ENCODE data around the gene PKIG. TPM values are rescaled to one million over a fixed set of nuclear protein-coding genes. Genes with fewer than 3 reads are reported as not detected.
"Not testable (repeated sequence)": the region's sequence is repeated elsewhere in the genome, so short reads cannot be mapped to it uniquely, and the experiment has no call there.

Gene PKIG
- total RNA-seq, 1 experiment from 2014 or later = 19.2 TPM

DNA sequence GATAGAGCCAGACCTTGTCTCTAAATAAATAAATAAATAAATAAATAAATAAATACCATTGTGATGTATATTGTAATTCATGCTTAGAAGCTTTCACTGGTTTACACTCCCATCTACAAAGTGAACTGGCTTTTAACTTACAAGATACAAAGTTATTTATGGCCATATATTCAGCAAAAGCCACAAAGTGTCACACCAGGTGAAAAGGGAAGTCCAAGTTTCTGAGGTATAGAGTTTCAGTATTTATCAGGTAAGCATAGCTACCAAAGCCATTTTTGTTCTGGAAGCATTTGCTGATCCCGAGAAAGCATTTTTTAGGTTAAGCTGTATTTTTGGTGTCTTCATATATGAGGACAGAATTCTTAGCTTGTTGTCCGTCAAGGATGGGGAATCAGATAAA is 22.1 kb upstream of the PKIG start:
- intact Hi-C loops (cut with micrococcal nuclease) = no loop called here
- Mint-ChIP-seq H3K27me3 (ENCODE audit: insufficient read depth, unreplicated experiment) (no peaks in the 10 kb centered on the region), H3K9me3 (ENCODE audit: unreplicated experiment) (no peaks in the 10 kb centered on the region), H3K4me1 (ENCODE audit: insufficient read depth, unreplicated experiment) (no peaks in the 10 kb centered on the region), H3K27ac (ENCODE audit: low read depth, unreplicated experiment) (no peak overlapping the region), H3K4me3 (ENCODE audit: unreplicated experiment) (no peak overlapping the region), H3K36me3 (ENCODE audit: insufficient read depth, unreplicated experiment) (no peaks in the 10 kb centered on the region)
- BruUV-seq (replicated peaks) = no TSS peak
- CTCF ChIA-PET = interaction anchor here (0.7 to 1.5 kb wide), 3 partner anchors 16 to 49 kb away, joined by 3 to 4 read pairs (median 3); no protein-coding TSS in a partner anchor
- no peak for DNase-seq (ENCODE audit: unreplicated experiment)
- POLR2A ChIA-PET = interaction anchor here (0.6 to 1.3 kb wide), 4 partner anchors 11 to 108 kb away, joined by 3 to 5 read pairs (median 3); no protein-coding TSS in a partner anchor
- TF ChIP-seq, protein P1, sequence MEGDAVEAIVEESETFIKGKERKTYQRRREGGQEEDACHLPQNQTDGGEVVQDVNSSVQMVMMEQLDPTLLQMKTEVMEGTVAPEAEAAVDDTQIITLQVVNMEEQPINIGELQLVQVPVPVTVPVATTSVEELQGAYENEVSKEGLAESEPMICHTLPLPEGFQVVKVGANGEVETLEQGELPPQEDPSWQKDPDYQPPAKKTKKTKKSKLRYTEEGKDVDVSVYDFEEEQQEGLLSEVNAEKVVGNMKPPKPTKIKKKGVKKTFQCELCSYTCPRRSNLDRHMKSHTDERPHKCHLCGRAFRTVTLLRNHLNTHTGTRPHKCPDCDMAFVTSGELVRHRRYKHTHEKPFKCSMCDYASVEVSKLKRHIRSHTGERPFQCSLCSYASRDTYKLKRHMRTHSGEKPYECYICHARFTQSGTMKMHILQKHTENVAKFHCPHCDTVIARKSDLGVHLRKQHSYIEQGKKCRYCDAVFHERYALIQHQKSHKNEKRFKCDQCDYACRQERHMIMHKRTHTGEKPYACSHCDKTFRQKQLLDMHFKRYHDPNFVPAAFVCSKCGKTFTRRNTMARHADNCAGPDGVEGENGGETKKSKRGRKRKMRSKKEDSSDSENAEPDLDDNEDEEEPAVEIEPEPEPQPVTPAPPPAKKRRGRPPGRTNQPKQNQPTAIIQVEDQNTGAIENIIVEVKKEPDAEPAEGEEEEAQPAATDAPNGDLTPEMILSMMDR (IDR thresholded peaks at IDR 0.05; ENCODE audit: unreplicated experiment) = no peak

DNA sequence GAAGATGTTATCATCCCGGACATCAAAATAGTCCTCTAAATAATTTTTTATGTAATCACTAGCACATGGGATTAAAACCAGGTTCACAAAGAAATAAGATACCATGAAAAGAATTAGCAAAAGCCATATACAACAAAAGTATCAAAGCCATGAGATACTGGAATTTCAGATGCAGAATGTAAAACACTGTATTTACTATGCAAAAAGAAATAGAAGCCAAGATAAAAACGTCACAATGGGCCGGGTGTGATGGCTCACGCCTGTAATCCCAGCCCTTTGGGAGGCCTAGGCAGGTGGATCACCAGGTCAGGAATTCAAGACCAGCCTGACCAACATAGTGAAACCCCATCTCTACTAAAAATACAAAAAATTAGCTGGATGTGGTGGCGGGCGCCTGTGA is 21.6 kb upstream of the PKIG start:
- H3K27me3 Mint-ChIP-seq (ENCODE audit: insufficient read depth, unreplicated experiment); H3K9me3 Mint-ChIP-seq (ENCODE audit: unreplicated experiment); BruUV-seq (replicated peaks); H3K36me3 Mint-ChIP-seq (ENCODE audit: insufficient read depth, unreplicated experiment); H3K4me3 Mint-ChIP-seq (ENCODE audit: unreplicated experiment); DNase-seq (ENCODE audit: unreplicated experiment); H3K4me1 Mint-ChIP-seq (ENCODE audit: insufficient read depth, unreplicated experiment); H3K27ac Mint-ChIP-seq (ENCODE audit: low read depth, unreplicated experiment); intact Hi-C loops (cut with micrococcal nuclease): not testable (repeated sequence)
- POLR2A ChIA-PET = interaction anchor here (0.9 to 1.3 kb wide), 3 partner anchors 12 to 49 kb away, joined by 3 to 5 read pairs (median 3); no protein-coding TSS in a partner anchor
- CTCF ChIA-PET = interaction anchor here (0.7 to 1.6 kb wide), 4 partner anchors 15 to 371 kb away, joined by 3 to 4 read pairs (median 3); no protein-coding TSS in a partner anchor

DNA sequence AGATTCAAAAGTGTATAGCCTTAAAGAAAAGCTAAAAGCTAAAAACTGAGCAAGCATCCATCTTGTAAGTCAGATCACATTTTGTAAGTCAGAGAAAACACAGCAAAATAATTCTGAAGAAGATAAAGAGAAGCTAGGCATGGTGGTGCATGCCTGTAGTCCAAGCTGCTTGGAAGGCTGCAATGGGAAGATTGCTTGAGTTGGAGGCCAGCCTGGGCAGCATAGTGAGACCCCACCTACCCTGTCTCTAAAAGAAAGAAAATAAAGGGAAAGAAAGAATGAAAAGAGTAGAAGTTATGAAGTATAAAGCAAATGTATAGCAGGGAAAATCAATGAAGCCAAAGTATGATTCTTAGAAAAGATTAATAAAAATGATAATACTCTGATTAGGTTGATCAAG is 20.5 kb upstream of the PKIG start:
- ChIA-PET POLR2A (interaction anchor here (1.4 kb wide), 1 partner anchor 11 kb away, joined by 6 read pairs; no protein-coding TSS in a partner anchor), CTCF (interaction anchor here (1.4 to 1.6 kb wide), 2 partner anchors 27 to 372 kb away, joined by 3 to 4 read pairs; no protein-coding TSS in a partner anchor)

DNA sequence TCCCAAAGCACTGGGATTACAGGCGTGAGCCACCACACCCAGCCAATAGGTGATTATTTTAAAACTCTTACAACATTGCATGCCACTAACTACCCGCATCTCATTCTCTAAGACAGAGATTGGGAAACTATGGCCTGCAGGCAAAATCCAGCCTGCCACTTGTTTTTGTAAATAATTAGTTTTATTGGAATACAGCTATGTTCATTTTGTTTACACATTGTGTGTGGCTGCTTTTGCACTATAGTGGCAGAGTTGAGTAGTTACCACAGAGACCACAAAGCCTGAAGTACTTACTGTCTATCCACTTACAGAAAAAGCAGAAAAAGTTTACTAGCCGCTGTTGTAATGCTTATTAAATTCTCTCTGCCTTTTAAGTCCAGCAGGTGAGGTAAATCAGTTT is 16.4 kb upstream of the PKIG start:
- no peaks in the 10 kb centered on the region for H3K9me3 Mint-ChIP-seq (ENCODE audit: unreplicated experiment)
- no peak overlapping the region for H3K27ac Mint-ChIP-seq (ENCODE audit: low read depth, unreplicated experiment)
- ChIA-PET CTCF (interaction anchor here (1.0 to 1.5 kb wide), 3 partner anchors 9 to 95 kb away, joined by 3 to 9 read pairs (median 3); no protein-coding TSS in a partner anchor), POLR2A (interaction anchor here (1.0 to 3.2 kb wide), 6 partner anchors 10 to 44 kb away, joined by 3 to 30 read pairs (median 8); partner anchors contain the start of gene SERINC3)
- peaks cover 6% of the 10 kb centered on the region for H3K36me3 Mint-ChIP-seq (ENCODE audit: insufficient read depth, unreplicated experiment)
- intact Hi-C loops (cut with micrococcal nuclease) = no loop called here
- H3K4me1 Mint-ChIP-seq (ENCODE audit: insufficient read depth, unreplicated experiment) = peaks cover 9% of the 10 kb centered on the region
- DNase-seq (ENCODE audit: unreplicated experiment) = peak; percentile 17
- H3K27me3 Mint-ChIP-seq (ENCODE audit: insufficient read depth, unreplicated experiment) = no peaks in the 10 kb centered on the region
- H3K4me3 Mint-ChIP-seq (ENCODE audit: unreplicated experiment) = no peak overlapping the region
- TF ChIP-seq, protein P1 (IDR thresholded peaks at IDR 0.05; ENCODE audit: unreplicated experiment) = no peak
- BruUV-seq (replicated peaks) = no TSS peak

More for the DNA sequence above, 20.5 kb upstream of the PKIG start:
- TF ChIP-seq, protein P1 (IDR thresholded peaks at IDR 0.05; ENCODE audit: unreplicated experiment) = no peak
- no peaks in the 10 kb centered on the region for H3K9me3 Mint-ChIP-seq (ENCODE audit: unreplicated experiment)
- no peaks in the 10 kb centered on the region for H3K36me3 Mint-ChIP-seq (ENCODE audit: insufficient read depth, unreplicated experiment)
- H3K27me3 Mint-ChIP-seq (ENCODE audit: insufficient read depth, unreplicated experiment) = no peaks in the 10 kb centered on the region
- peaks cover 2% of the 10 kb centered on the region for H3K4me1 Mint-ChIP-seq (ENCODE audit: insufficient read depth, unreplicated experiment)
- no TSS peak for BruUV-seq (replicated peaks)
- intact Hi-C loops (cut with micrococcal nuclease) = no loop called here
- no peak overlapping the region for H3K27ac Mint-ChIP-seq (ENCODE audit: low read depth, unreplicated experiment)
- no peak for DNase-seq (ENCODE audit: unreplicated experiment)
- no peak overlapping the region for H3K4me3 Mint-ChIP-seq (ENCODE audit: unreplicated experiment)

All from MCF 10A (cell line).